Measurements from ENCODE around the gene KRTAP4-8.

KRTAP4-8 gene

DNA sequence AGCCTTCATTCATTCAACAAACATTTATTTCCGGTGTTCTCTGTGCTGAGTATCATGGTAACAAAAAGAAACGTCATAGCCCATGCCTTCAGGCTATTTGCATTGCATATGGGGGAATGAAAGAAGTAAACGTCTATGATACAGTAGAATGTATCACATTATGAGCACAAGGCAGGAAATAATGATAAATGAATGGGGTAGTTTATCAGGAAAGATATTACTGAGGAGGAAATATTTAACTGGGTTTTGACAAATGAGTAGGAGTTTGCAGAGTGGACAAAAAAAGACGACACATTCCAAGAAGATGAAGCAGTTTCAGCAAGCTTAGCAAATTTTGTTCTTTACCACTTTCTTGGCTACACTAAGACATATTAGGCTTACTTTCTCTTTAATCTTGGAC, 15.3 kb downstream of the KRTAP4-8 start:
- no peak overlapping the region for H3K4me3 ChIP-seq (ENCODE audit: low read length)
- peak; percentile 82 for DNase-seq (ENCODE audit: low read depth)
- TF ChIP-seq, protein P1, sequence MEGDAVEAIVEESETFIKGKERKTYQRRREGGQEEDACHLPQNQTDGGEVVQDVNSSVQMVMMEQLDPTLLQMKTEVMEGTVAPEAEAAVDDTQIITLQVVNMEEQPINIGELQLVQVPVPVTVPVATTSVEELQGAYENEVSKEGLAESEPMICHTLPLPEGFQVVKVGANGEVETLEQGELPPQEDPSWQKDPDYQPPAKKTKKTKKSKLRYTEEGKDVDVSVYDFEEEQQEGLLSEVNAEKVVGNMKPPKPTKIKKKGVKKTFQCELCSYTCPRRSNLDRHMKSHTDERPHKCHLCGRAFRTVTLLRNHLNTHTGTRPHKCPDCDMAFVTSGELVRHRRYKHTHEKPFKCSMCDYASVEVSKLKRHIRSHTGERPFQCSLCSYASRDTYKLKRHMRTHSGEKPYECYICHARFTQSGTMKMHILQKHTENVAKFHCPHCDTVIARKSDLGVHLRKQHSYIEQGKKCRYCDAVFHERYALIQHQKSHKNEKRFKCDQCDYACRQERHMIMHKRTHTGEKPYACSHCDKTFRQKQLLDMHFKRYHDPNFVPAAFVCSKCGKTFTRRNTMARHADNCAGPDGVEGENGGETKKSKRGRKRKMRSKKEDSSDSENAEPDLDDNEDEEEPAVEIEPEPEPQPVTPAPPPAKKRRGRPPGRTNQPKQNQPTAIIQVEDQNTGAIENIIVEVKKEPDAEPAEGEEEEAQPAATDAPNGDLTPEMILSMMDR (IDR thresholded peaks at IDR 0.05; ENCODE audit: insufficient read depth, low read depth, low read length, missing control alignments): no peak

DNA sequence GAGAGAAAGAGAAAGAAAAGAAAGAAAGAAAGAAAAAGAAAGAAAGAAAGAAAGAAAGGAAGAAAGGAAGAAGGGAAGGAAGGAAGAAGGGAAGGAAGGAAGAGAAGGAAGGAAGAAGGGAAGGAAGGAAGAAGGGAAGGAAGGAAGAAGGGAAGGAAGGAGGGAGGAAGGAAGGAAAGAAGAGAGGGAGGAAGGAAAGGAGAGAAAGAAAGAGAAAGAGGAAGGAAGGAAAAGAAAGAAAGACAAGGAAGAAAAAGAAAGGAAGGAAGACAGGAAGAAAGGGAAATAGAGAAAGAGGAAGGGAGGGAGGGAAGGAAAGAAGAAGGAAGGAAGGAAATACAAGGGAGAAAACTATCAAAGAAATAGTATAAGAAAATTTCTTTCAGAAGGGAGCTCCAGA, 21.2 kb downstream of the KRTAP4-8 start:
- H3K4me3 ChIP-seq (ENCODE audit: low read length): no peak overlapping the region
- TF ChIP-seq, protein P1 (IDR thresholded peaks at IDR 0.05; ENCODE audit: insufficient read depth, low read depth, low read length, missing control alignments): no peak
- no peak for DNase-seq (ENCODE audit: low read depth)

DNA sequence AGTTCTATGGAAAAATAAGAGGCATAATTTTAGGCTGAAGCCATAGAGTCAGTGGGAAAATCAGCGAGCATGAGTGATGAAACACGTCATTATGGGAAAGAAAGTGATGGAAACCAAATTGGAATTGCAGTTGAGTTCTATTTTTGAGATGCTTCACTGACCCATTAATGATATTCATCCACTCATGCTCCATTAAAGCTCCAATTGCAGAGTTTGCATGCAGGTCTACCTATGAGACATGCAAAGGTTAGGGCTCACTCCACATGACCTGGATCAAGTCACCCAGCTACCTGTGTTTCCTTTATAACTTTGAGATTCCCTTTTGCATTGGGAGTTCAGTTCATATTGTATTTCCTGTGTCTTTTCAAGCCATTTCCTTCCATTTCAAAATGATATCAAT, 24.3 kb downstream of the KRTAP4-8 start:
- DNase-seq (ENCODE audit: low read depth): no peak
- H3K4me3 ChIP-seq (ENCODE audit: low read length): no peak overlapping the region
- TF ChIP-seq, protein P1 (IDR thresholded peaks at IDR 0.05; ENCODE audit: insufficient read depth, low read depth, low read length, missing control alignments): no peak

DNA sequence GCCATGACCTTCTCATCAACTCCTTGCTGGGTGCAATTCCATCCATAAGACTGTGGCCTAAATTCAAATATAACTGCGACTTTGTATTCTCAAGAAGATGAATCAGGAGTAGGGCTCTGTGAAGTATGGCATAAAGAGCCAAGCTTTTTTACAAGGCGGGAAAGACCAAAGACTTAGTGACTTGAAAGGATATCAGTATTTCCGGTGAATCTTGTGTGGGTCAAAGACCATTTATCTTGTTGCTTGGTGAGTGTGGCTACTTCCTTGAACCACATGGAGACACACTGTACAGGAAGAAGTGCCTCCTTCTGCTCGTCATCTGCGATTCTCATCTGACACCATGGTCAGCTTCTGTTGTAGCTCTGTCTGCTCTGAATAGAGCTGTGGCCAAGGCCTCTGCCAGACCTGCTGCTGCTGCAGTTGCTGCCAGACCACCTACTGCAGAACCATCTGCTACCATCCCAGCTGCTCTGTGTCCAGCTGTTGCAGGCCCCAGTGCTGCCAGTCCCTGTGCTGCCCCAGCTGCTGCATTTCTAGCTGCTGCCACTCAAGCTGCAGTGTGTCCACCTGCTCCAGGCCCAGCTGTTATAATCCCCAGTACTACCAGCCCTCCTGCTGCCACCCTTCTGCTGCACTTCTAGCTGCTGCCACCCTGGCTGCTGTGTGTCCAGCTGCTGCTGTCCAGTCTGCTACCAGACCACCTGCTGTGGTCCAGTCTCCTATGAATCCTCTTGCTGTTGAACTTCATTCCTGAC, 26.2 kb downstream of the KRTAP4-8 start:
- TF ChIP-seq, protein P1 (IDR thresholded peaks at IDR 0.05; ENCODE audit: insufficient read depth, low read depth, low read length, missing control alignments): no peak

DNA sequence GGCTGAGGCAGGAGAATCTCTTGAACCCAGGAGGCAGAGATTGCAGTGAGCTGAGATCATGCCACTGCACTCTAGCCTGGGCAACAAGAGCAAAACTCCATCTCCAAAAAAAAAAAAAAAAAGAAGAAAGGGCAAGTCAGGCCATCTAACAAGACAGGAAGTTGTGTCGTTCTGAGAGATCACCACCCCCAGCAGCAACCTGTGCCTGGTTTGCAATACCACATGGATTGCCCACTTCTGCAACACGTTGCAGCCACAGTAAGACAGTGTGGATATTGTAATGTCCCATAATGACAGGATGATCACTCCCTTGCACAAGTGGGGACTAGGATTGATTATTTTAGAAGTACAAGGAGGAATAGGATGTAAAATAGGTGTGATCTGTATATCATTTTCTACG, 28.9 kb downstream of the KRTAP4-8 start:
- H3K4me3 ChIP-seq (ENCODE audit: low read length): no peak overlapping the region
- no peak for DNase-seq (ENCODE audit: low read depth)
- TF ChIP-seq, protein P1 (IDR thresholded peaks at IDR 0.05; ENCODE audit: insufficient read depth, low read depth, low read length, missing control alignments): no peak

More for the DNA sequence above, 26.2 kb downstream of the KRTAP4-8 start:
- no peak overlapping the region for H3K4me3 ChIP-seq (ENCODE audit: low read length)
- no peak for DNase-seq (ENCODE audit: low read depth)

DNA sequence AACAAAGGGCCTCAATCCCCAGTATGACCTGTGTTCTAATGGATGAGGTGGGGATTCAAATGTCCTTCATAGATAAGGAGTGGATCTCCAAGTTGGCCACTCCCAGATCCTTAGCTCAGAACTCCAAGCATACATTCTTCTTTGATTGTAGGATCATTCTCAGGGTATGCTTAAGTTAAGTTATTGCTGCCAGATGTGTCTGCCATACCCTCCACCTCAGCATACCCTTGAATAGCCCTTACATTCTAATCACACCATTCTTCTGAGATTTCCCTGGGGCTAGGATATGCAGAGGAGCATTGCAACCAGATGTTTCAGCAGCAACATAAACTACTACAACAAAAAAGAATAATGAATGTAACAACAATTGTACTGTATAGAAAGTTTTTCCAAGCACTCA, 30.7 kb downstream of the KRTAP4-8 start:
- TF ChIP-seq, protein P1 (IDR thresholded peaks at IDR 0.05; ENCODE audit: insufficient read depth, low read depth, low read length, missing control alignments): no peak
- H3K4me3 ChIP-seq (ENCODE audit: low read length): no peak overlapping the region
- DNase-seq (ENCODE audit: low read depth): no peak
